T-helper 1 cell (primary cell): Measurements from ENCODE around the gene CENPV.
"Not testable (repeated sequence)": the region's sequence is repeated elsewhere in the genome, so short reads cannot be mapped to it uniquely, and the experiment has no call there.

Experiments
- DNase-seq, 5 donors: peaks; one replicate each; pipeline ENCODE4 v3.0.0-alpha.2; 2012 to 2020

Gene CENPV

DNA sequence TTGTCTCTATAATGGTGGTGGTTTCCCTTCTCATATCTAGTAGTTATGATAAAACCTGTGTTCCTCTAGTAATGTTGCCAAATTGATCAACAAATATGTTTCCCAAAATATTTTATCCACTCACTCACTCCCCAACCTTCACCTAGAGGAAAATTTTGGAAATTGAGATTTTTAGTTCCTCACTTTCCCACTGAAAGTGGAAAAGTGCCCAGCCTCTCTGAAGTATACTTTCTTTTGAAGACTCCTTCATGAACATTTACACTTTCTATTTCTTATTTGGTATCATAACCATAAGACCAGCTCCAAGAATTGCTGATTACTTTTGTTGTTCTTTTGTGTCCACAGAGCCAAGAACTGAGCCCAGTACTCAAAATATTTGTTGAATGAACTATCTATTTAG lies 5.1 kb upstream of the CENPV start:
- DNase-seq = no peak

DNA sequence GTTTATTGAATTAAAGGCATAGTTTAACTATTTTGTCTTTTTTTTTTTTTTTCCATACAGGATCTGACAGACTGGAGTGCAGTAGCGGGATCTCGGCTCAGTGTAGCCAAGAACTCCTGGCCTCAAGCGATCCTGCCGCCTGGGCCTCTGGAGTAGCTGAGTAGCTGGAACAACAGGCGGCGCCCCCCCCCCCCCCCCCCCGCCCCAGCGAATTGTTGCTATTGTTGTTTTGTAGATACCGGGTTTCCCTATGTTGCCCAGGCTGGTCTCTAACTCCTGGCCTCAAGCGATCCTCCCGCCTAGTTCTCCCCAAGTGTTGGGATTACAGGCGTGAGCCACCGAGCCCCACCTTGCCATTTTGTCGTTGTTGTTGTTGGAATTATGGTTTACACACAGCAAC lies 1.3 kb upstream of the CENPV start:
- DNase-seq = no peak

DNA sequence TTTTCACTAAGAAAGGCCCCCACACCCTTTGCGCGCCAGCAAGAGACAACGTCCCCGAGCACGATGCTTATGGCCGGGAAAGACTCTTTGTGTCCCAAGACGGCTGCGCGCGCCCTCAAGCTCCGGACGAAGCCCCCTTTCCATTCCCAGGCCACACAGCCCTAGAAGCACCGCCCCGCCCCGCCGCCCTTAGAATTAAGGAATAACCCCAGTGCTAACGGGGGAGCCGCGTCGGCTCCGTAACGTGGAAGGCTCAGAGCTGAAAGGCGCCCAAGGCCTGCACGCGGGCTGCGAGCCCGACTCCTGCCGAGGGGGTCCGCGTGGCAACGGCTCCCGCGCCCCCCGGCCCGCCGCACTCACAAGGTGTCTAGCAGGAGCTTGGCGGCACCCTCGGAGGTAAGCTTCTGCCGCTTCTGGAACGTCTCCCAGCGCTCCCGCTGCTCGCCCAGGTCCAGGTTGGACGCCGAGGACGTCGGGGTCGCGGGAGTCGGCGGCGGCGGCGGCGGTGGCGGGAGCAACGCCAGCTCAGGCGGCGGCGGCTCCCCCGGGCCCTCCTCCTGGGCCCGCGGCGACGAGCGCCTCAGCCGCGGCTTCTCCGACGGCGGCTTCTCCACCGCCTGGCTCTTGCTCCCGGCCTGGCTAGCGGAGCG lies 477 bp downstream of the CENPV start:
- peak; percentile 8 to 25 (median 17) for DNase-seq

DNA sequence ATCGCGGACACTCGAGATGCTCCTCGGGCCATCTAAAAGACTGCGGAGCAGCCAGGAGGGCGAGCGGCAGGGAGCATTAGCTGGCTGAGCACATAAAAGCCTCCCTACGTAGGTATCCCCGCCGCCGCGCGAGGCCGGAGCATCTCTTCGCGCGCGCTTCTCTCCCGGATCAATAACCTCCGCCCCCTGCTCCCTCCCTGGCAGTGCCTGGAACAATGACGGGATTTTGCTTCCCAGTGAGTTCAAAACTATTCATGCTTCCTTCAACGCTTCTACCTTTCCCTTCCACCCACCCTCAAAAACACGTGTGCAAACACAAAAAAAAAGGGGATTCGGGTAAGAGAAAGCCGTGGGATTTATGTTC lies 984 bp downstream of the CENPV start:
- peak in 2 of 5 donors; percentile 5 to 27 for DNase-seq

DNA sequence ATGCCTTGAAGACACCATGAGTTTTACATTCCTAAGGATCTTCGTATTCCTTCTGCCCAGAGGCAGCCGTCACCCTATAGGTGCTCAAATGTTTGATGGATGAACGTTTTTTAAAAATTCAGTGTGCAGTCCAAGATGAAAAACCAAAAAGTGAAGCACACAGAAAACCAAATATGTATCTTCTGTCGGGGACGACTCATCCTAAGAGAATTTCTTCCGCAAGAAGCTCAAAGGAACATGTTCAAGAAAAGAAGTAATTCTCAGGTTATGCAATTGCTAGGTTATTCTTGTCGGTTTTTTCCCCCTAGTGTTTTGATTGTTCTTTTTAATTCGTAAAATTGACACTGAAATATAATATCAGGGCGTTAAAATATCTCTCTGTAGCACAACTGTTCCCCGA lies 1.4 kb downstream of the CENPV start:
- no peak for DNase-seq

DNA sequence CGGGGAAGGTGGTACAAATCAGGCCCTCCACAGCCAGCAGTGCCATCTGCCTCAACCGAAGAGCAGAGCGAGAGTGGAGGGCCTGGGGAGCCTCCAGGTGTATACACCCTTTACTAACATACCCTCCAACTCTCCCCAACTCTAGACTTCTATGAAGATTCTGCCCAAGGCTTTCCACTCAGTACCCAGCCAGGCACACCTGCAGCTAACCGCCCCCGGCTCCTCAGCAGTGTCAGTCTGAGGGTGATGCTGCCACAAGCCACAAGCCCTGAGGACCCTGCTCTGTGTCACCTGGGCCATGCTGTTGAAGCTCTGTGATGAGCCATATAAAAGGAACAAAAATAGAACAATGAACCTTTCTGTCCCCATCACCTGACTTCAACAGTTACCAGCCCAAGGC lies 3.8 kb downstream of the CENPV start:
- no peak for DNase-seq

DNA sequence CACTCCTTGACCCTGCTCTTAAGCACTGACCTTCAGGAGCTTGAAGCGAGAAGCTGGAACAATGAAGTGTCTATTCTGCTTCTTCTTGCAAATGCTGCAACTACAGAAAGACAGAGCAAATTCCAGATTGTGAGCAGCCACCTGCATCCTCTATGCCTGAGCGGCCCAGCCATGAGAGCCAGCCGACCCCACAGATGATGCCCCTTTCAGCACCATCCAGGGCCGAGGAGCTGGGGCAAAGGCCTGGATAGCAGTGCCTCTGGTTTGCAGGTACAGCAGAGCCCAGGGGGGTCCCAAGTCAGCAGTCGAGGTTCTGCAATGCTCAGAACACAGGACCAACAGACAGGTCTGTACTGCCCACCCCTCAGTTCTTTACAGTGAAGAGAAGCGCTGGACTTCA lies 4.7 kb downstream of the CENPV start:
- no peak for DNase-seq

DNA sequence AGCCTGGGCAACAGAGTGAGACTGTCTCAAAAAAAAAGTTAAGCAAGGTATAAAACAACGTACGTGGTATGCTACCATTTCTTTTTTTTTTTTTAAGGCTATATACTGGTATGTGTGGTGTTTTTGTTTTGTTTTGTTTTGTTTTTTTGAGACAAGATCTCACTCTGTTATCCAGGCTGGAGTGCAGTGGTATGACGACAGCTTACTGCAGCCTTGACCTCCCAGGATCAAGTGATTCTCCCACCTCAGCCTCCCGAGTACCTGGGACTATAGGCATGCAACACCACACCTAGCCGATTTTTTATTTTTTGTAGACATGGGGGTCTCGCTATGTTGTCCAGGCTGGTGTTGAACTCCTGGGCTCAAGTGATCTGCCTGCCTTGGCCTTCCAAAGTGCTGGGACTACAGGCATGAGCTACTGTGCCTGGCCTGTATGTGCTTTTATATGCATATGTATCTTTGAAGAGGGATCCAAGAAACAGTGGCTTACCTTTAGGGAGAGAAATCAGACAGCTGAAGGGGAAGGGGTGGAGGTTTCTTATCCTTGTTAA lies 6.5 kb downstream of the CENPV start:
- no peak for DNase-seq

DNA sequence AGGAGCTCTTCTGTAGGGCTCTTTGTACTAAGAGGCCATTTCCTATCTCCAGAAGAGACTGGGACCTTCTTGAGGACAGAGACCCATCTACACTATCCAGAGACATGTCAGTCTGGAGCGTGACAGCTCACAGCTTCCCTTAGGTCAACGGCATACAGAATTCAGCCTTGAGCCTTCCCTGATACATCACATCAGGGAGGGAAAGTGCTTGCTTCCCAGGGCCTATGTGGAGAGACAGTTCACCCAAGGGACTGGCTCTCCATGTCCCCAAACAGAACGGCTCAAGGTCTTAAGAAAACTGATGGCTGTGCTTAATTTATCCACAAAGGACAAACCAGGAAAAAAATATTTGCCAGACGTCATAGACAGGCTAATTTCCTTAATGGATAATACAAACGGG lies 7.7 kb downstream of the CENPV start:
- no peak for DNase-seq

DNA sequence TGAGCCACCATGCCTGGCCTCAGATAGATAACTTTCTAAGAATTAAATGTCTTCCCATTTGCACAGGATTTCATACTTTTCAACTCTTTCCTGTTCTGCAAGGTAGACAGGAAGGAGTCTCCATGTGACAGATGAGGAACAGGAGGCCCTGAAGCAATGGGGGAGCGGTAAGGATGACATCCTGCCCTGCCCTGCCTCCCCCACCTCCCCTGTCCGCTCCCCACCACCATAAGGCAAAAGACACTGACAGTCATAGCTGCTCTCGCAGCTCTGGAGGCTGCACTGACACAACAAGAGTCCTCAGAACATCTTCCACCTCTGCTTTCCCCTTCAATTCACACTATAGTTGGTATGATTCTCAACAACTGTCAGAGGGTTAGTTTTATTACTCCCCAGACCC lies 9.7 kb downstream of the CENPV start:
- DNase-seq = no peak

DNA sequence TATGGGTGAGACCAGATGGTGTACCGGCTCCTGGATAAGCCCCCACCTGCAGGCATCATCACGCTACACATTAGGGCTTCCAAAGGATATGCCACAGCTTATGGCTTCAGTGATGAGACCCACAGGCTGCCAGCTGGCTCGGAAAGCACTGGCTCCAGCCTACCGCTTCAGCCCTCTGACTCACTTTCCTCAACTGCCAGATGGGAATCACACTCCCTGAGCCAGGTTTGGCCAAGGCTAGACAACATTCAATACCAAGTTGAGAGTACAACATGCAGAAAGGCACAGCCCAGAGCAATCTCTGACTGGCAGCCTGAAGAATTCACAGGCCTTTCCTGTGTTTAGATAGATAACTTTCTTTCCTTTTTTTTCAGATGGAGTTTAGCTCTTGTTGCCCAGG lies 10.3 kb downstream of the CENPV start:
- DNase-seq = no peak

DNA sequence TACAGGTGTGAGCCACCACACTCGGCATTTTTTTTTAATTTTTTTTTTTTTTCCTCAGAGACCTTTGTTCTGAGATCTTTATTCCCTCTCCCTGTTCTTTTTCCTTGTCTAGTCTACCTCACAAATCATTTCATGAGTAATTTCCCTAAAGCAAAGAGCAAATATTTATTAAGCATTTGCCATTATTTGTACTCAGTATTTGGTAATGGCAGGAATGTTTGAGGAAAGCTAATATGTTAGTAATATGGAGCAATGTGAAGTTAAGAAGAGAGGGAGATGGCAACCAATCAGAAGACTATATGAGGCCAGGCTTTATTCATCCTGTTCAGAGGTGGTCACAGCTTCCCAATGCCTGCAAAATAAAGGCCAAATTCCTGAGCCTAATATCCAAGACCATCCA lies 13.3 kb downstream of the CENPV start:
- no peak for DNase-seq

DNA sequence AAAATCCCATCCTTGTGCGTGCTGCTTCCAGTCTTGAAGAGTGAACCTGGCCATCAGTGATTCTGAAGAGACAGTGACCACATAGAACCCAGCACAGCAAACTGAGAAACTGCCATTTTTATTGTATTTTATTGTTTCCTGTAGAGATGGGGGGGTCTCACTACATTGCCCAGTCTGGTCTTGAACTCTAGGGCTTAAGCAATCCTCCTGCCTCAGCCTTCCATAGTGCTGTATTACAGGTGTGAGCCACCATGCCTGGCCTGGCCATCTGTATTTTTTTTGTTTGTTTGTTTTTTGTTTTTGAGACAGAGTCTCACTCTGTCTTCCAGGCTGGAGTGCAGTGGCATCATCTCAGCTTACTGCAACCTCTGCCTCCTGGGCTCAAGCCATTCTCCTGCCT lies 13.9 kb downstream of the CENPV start:
- DNase-seq = no peak

DNA sequence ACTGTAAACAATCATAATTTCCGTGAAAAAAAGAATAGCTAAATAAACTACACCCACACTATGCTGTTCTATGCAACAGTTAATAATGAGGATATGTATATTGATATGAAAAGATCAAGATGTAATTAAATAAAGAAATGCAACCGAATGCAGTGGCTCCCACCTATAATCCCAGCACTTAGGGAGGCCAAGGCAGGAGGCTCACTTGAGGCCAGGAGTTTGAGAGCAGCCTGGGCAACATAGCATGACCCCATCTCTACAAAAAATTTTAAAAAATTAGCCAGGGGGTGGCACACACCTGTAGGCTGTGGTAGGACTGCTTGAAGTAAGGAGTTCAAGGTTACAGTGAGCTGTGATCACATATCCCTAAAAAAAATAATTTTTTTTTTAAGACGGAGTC lies 14.9 kb downstream of the CENPV start:
- no peak for DNase-seq

DNA sequence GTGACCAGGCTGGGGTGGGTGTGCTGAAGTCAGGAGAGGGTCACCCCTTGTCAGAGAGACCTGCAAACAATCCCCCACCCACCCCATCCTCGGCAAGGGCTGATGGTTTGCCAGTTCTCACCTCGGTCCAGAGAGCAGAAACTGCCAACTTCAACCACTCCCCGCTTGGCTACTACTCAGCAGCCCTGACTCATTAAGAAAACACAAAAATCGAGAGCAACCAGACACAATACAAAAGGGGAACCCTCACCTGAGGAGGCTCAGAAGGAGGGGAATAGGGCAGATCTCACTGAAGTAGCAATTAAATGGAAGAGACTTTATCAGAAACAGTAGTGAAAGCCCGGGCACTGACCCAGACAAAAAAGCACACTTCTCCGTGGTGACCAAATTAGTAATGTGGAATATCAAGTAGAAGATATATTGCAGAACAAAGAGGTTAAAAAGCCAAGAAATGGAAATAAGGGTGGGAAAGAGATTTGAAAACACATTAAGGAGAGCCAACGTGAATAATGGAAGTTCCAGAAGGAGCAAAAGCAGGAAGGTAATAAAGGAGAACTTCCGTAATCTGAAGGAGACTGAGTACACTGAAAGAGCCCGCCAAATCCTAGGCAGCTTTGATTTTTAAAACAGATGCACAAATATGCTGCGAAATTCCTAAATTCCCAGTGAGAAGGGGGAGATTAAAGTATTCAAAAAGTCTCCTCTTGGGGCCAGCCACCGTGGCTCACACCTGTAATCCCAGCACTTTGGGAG lies 23.6 kb downstream of the CENPV start:
- DNase-seq = no peak

DNA sequence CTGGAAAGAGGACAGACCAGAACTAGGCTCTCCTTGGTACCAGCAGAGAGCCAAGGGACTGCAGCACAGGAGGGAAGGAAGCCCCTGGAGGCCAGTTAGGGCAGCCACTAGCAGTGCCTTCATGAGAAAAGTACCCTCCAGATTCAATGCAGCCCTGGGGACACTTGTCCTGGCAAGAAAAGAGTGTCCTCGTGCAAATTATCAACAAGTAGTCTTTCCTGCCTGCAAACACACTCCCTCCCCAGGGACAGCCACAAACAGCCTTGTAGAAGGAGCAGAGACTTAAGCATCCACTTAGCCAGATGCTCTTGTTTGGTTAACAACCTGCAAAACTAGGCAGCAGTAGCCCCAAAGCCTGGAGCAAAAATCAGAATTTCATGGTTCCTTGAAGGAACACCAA lies 24.3 kb downstream of the CENPV start:
- DNase-seq = no peak

DNA sequence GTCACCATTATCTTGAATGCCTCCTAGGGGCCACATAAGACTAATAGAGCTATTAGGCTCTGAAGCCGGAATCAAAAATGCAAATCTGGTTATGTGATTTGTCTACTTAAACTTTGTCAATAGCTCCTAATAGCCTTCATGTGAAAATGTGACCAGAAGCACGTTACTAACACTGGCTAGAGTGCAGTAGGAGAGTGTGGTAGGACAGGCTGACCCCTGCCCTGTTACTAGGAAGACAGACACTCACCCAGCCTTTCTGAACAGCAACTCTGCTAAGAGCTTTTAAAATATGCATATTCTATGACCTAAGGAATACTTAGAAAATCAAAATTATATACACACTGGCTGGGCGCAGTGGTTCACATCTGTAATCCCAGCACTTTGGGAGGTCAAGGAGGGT lies 26.3 kb downstream of the CENPV start:
- DNase-seq = no peak

DNA sequence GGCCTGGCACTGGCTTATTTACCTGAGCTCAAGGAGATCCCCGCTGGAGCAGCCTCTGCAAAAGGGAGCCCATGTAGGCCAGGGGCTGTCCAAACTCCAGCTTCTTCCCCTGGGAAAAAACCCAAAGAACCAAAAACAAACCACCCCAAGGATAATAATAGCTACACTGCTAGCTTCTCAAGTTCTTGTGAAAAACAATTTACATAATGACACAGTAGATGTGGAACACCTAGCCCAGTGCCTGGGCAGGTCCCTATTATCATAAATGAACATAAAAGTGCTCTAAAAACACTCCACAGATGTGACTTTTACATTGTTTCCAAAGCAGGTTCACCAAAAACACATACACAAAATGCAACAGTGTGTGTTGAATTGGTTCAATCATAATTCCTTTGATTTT lies 27.3 kb downstream of the CENPV start:
- no peak for DNase-seq

DNA sequence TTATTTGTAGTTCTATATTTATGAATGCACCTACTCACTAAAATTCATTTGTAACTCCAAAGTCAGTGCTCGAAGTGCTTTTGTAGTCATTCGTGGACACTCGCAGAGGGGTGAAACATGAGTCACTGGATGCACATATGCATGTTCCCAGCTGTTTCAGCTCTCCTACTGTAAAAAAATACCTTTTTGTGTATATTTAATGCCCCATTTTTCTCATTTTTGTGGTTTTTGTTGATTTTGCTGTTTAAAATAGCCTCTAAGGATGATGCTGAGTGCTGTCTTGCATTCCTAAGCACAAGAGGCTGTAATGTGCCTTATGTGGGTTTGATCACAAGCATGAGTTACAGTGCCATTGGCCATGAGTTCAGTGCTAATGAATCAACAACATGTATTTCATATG lies 30.6 kb downstream of the CENPV start:
- no peak for DNase-seq

DNA sequence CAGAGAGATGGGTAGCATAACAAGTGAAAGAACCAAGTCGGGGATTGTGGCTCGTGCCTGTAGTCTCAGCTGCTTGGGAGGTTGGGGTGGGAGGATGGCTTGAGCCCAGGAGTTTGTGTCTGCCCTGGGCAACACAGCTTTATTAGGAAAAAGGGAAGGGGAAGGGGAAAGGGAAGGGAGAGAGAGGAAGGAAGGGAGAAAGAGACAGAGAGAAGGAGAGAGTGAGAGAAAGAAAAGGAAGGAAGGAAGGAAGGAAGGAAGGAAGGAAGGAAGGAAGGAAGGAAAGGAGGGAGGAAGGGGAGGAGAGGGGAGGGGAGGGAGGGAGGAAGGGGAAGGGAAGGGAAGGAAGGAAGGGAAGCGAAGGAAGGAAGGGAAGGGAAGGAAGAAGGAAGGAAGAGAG lies 33.3 kb downstream of the CENPV start:
- no peak for DNase-seq

DNA sequence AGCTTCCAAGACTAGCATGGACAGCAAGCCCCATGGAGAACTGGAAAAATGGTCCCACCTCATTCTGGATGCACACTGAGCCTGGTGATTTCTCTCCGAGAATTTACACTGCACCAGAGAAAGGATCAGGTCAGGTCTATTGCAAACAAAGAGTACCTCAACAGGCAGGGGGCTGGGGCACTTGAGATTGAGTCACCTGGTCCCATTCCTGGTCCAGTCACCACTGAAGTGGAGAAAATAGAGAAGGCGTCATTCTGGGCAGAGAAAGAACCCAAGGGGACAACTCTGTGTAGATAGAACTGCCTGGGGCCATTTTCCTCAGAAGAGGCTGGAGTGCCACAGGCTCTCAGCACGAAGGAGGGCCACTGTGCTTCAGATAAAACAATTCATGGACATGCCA lies 38.4 kb downstream of the CENPV start:
- DNase-seq = no peak

DNA sequence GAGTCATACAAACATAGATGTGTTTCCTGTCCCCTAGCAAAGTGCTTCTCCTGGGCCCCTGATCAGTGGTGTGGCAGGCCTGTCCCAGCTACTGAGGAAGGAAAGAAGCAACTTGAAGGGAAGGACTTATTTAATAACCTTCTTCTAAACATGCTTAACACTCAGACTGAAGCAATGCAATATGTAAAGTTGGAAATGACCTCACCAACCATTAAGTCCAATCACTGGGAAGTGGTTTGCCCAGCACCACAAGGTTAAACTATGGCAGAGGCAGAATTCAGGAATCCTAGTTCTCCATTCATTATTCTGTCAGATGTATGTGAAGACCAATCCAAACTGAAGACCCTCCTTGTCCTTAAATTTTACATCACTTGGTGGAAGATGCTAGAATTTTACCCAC lies 39.1 kb downstream of the CENPV start:
- no peak for DNase-seq

DNA sequence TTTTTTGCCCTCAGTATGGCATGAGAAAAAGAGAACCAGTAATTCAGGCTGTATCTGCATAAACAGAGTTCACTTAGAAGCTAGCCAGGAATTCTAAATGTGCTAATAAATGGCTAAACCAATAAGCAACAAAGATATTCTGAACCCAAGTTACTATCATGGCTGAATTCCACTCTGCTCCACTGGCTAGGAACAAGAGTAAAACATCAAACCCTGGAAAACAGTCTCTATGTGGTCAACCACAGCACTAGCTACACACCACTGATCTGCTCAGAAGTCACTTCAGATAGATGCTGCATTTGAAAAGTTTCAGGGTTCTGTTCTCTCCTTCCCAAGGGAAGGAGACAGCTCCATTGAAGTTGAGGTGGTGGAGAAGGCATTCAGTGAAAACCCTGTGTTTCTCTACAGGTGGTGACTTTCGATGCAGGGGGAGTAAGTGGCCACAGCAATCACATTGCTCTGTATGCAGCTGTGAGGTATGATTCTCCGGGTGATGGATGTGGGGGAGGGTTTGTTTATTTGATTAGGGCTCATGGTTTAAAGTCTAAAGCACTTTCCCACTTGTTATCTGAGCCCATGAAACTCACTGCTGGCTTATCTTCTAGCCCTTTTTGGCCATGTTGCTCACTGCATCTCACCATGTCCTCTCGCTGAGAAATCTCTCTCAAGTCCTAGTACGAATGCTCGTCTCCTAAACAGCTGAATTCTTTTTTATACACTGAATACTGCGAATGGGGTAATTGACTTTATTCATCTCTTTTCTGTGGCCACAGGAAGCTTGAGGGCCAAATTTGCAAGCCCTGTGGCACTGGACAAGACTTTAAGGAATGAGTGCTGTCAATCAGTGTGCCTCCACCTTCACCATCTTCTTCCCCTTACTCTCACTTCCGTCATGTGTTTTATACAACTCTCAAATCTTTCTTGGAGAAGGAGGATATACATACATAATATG lies 39.9 kb downstream of the CENPV start:
- DNase-seq = no peak

DNA sequence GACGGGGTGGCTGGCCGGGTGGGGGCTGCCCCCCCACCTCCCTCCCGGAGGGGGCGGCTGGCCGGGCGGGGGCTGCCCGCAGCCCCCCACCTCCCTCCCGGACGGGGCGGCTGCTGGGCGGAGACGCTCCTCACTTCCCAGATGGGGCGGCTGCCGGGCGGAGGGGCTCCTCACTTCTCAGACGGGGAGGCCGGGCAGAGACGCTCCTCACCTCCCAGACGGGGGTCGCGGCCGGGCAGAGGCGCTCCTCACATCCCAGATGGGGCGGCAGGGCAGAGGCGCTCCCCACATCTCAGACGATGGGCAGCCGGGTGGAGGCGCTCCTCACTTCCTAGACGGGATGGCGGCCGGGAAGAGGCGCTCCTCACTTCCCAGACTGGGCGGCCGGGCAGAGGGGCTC lies 41.2 kb downstream of the CENPV start:
- not testable (repeated sequence) for DNase-seq
